GM15510 (cell line): ENCODE results near the gene OPRM1.

Source experiments
- POLR2A ChIP-seq: IDR thresholded peaks from 3 replicates; pipeline ENCODE4 v1.6.1; 2011; ENCODE audit warnings: borderline replicate concordance; ENCODE audit not compliant: insufficient read length; ENCODE audit errors: extremely low read depth

OPRM1 gene

GRCh38 chr6:154157082-154157481 is 118.0 kb downstream of the OPRM1 start:
- TF ChIP-seq POLR2A = no peak

DNA sequence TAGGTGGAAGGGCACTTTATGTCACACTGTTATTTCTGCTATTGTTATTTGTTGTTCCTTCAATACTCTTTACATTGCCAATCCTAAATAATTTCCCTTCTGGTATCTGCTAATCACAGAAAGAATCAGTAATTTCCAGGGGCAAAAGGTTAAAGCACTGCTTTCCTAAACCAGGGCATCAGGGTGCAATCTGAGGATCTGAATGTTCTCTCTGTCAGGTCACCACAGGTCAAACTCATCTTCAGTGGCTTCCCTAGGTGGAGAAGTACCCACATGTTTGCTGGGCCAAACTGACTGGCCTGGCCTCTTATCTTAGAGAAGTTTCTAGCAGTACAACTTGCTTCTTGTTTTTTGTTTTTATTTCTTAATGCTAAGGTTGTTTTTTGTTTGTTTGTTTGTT is 118.7 kb downstream of the OPRM1 start:
- no peak for TF ChIP-seq POLR2A

DNA sequence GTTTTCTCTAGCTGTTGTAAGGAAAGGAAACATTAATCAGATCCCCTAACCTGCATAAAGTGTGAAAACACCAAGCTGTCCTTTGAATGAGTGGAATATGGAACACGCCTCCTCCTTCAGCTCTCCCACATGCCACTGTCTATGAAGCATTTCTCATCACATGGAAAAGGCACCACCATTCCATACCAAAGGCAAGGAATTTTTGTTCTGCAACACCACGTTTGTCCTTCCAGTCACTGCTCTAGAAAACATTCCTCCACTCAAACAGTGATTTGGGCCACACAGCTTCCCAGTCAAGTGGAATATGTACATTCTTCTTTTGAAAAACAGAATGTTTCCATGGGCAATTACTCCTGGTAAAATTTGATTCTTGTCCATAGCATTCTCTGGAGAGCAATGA is 120.1 kb downstream of the OPRM1 start:
- TF ChIP-seq POLR2A = no peak

DNA sequence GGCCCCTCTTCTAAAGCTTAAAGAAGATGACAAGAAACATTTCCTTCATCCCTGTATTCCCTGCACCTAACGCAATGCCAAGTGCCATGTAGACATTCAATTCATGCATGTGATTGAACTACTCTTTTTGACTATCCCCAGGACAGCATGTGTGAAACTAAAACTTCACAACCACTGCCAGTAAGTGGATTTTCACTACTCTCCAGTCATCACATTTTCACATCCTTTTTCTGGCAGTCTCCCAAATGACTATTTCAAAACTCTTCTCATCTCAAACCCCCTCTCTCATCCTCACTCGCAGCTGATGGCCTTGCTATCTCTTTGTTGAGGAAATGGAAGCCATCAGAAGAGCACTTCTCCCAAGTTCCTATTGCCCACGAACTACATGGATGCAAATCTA is 122.6 kb downstream of the OPRM1 start:
- TF ChIP-seq POLR2A = no peak

DNA sequence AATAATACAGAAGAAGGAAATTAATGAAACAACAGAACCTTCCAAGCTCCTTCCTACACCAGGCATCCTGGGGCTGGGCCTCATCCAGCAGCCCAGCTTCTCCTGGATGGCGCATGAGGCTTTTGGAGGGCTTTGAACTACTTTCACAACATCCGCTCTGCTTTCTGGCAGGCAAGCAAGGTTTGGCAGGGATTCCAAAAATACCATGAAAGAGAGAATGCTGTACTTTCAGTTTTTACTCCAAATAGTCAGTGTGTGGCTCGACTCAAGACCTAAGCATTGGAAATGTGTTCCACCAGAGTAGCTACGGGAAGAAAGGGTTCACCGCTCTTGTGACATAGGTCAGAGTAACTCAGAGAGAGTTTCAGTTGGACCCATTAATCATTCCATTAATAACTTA is 125.4 kb downstream of the OPRM1 start:
- TF ChIP-seq POLR2A = no peak

DNA sequence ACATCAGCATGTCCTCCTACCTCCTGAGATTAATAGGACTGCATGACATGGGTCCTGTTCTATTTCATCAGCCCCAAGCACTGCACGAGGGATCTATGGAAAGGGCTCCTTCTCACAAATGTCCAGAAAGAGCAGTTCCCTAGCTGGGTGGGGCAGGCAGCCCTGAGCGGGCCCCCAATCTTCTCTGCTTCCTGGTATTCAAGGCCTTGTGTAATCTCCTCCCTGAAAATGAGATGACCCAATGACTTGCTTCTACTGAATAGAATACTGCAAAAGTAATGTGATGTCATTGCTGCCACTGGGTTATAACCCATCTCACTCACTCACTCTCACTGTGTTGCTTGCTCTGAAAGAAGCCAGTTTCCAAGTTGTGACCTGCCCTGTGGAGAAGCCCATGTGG is 126.4 kb downstream of the OPRM1 start:
- TF ChIP-seq POLR2A = no peak

- no peak for TF ChIP-seq POLR2A
Observed at GRCh38 chr6:154166140-154166539, 127.1 kb downstream of the OPRM1 start.

GRCh38 chr6:154167126-154167525 is 128.1 kb downstream of the OPRM1 start:
- no peak for TF ChIP-seq POLR2A

DNA sequence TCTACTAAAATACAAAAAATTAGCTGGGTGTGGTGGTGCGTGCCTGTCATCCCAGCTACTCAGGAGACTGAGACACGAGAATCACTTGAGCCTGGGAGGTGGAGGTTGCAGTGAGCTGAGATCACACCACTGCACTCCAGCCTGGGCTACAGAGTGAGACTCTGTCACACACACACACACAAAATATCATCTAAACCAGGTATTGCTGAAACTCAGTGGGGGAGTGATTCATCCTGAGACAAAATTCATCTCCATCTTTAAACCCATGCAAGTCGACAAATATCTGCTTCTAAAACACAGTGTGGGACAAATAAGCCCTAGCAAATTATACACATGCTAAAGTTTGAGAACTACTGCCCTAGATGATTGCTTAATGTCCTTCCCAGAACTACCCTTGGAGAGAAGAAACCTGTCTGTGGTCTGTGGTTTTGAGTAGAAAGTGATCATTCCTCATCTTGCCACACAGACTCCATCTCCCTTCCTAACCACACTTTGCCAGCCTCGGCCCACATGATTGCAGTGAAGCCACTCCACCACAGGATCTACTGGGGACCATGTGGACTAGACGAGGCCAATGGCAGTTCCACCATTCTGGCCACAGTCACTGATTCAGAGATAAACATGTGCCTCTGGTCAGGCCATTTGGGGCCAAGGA is 130.3 kb downstream of the OPRM1 start:
- no peak for TF ChIP-seq POLR2A

GRCh38 chr6:154170106-154170505 is 131.1 kb downstream of the OPRM1 start:
- TF ChIP-seq POLR2A = no peak

GRCh38 chr6:154179434-154179833 is 140.4 kb downstream of the OPRM1 start:
- no peak for TF ChIP-seq POLR2A

DNA sequence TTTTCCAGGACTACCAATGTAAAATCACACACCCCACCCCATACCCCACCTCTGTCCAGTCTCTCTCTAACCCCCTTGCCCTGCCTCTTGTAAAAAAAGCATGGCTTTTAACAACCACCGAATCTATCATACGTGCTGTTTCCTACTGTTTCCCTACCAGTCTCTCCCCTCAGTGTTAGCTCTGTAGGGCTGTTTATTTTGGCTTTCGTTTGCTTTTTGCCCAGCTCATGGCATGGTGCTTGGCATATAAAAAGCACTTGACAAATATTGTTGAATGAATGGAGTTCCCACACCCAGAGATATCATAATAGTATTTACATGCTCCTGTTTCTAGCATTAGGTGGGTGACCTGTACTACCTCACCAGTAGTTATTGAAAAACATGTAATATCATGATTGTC is 148.2 kb downstream of the OPRM1 start:
- no peak for TF ChIP-seq POLR2A

DNA sequence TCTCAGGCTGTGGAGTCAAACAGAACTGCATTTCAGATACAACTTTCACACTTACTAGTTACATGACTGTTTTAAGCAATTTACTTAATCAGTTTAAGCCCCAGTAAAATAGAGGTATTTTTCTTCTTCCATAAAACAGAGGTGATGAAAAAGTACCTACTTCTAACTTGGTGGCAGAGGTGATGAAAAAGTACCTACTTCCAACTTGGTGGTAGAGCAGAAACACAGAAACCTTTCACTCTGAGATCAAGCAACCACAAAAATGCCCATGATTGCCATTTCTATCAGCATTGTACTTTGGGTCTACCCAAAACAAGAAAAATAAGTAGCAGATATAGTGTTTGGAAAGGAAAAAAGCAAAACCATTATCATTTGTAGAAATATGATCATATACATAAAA is 148.7 kb downstream of the OPRM1 start:
- no peak for TF ChIP-seq POLR2A

- no peak for TF ChIP-seq POLR2A
Observed at GRCh38 chr6:154196333-154196885, 157.4 kb downstream of the OPRM1 start.

GRCh38 chr6:154197196-154197860 is 158.3 kb downstream of the OPRM1 start:
- TF ChIP-seq POLR2A = no peak

- TF ChIP-seq POLR2A = no peak
Observed at GRCh38 chr6:154202339-154202738, 163.3 kb downstream of the OPRM1 start.
